H9 (cell line): ENCODE data around the gene CD46. TPM values are rescaled to one million over a fixed set of nuclear protein-coding genes. Genes with fewer than 3 reads are reported as not detected.

ENCODE experiments used
- DNase-seq: peaks from one replicate; pipeline ENCODE4 v3.0.0-alpha.2; 2017
- H2AFZ ChIP-seq: one replicate; pipeline ENCODE4 v1.6.1; 2013; ENCODE audit warnings: mild to moderate bottlenecking, low read length, control low read depth, moderate library complexity
- H2AK5ac ChIP-seq: 2 replicates; pipeline ENCODE4 v1.6.1; 2013; ENCODE audit warnings: low read length, control low read depth, mixed read lengths; ENCODE audit not compliant: insufficient read length
- H2BK120ac ChIP-seq: one replicate; pipeline ENCODE4 v1.6.1; 2013; ENCODE audit warnings: low read depth, mild to moderate bottlenecking, low read length, control low read depth, inconsistent platforms; ENCODE audit not compliant: poor library complexity, severe bottlenecking
- H2BK12ac ChIP-seq: 2 replicates; pipeline ENCODE4 v1.6.1; 2013; ENCODE audit warnings: low read length, control low read depth, mixed read lengths, low read depth; ENCODE audit not compliant: insufficient read length
- H2BK15ac ChIP-seq: 2 replicates; pipeline ENCODE4 v1.6.1; 2013; ENCODE audit warnings: low read depth, low read length, control low read depth
- H2BK20ac ChIP-seq: one replicate; pipeline ENCODE4 v1.6.1; 2013; ENCODE audit warnings: low read depth, mild to moderate bottlenecking, low read length, control low read depth, inconsistent platforms; ENCODE audit not compliant: poor library complexity, severe bottlenecking
- H2BK5ac ChIP-seq: 2 replicates; pipeline ENCODE4 v1.6.1; 2013; ENCODE audit warnings: low read length, control low read depth, mixed read lengths; ENCODE audit not compliant: insufficient read length
- H3K14ac ChIP-seq: 2 replicates; pipeline ENCODE4 v1.6.1; 2013; ENCODE audit warnings: low read length, control low read depth; ENCODE audit not compliant: insufficient read depth
- H3K18ac ChIP-seq: 2 replicates; pipeline ENCODE4 v1.6.1; 2013; ENCODE audit warnings: low read depth, mild to moderate bottlenecking, mixed read lengths, low read length, control low read depth; ENCODE audit not compliant: insufficient read length
- H3K23ac ChIP-seq: 2 replicates; pipeline ENCODE4 v1.6.1; 2013; ENCODE audit warnings: low read length, control low read depth, mixed read lengths, low read depth; ENCODE audit not compliant: insufficient read length
- H3K23me2 ChIP-seq: 2 replicates; pipeline ENCODE4 v1.6.1; 2013; ENCODE audit warnings: low read depth, mild to moderate bottlenecking, mixed read lengths, low read length, control low read depth; ENCODE audit not compliant: insufficient read length, poor library complexity, severe bottlenecking
- H3K27ac ChIP-seq: 2 replicates; pipeline ENCODE4 v1.5.1; 2013; ENCODE audit warnings: low read length, control low read depth, mixed read lengths, low read depth; ENCODE audit not compliant: insufficient read length
- H3K27me3 ChIP-seq: 2 replicates; pipeline ENCODE4 v1.6.1; 2013; ENCODE audit warnings: low read length, control low read depth, inconsistent platforms; ENCODE audit not compliant: insufficient read depth
- H3K4ac ChIP-seq: 2 replicates; pipeline ENCODE4 v1.6.1; 2013; ENCODE audit warnings: low read depth, mild to moderate bottlenecking, control low read depth, inconsistent platforms, low read length, moderate library complexity
- H3K4me1 ChIP-seq: 2 replicates; pipeline ENCODE4 v1.6.1; 2013; ENCODE audit warnings: low read length, control low read depth, inconsistent platforms; ENCODE audit not compliant: insufficient read depth
- H3K4me2 ChIP-seq: 2 replicates; pipeline ENCODE4 v1.6.1; 2013; ENCODE audit warnings: low read length, control low read depth, mixed read lengths; ENCODE audit not compliant: insufficient read length, insufficient read depth
- H3K56ac ChIP-seq: 2 replicates; pipeline ENCODE4 v1.6.1; 2013; ENCODE audit warnings: low read depth, mild to moderate bottlenecking, mixed read lengths, low read length, control low read depth; ENCODE audit not compliant: insufficient read length
- H3K79me1 ChIP-seq: 2 replicates; pipeline ENCODE4 v1.6.1; 2013; ENCODE audit warnings: low read depth, mild to moderate bottlenecking, moderate library complexity, low read length, control low read depth, inconsistent platforms; ENCODE audit not compliant: insufficient read depth, poor library complexity, severe bottlenecking
- H3K79me2 ChIP-seq: 2 replicates; pipeline ENCODE4 v1.6.1; 2013; ENCODE audit warnings: low read length, control low read depth, inconsistent platforms; ENCODE audit not compliant: insufficient read depth
- H3K9ac ChIP-seq: 2 replicates; pipeline ENCODE4 v1.6.1; 2013; ENCODE audit warnings: low read length, control low read depth, mixed read lengths; ENCODE audit not compliant: insufficient read length; ENCODE audit errors: extremely low read depth
- H3K9me3 ChIP-seq: one replicate; pipeline ENCODE4 v1.6.1; 2013; ENCODE audit warnings: low read depth, low read length, inconsistent platforms; ENCODE audit not compliant: control insufficient read depth
- H3T11ph ChIP-seq: one replicate; pipeline ENCODE4 v1.6.1; 2013; ENCODE audit warnings: mild to moderate bottlenecking, low read length, control low read depth, inconsistent platforms
- H4K20me1 ChIP-seq: one replicate; pipeline ENCODE4 v1.6.1; 2013; ENCODE audit not compliant: control insufficient read depth, insufficient read length, insufficient read depth
- H4K5ac ChIP-seq: 2 replicates; pipeline ENCODE4 v1.6.1; 2013; ENCODE audit warnings: low read depth, mild to moderate bottlenecking, mixed read lengths, low read length, control low read depth; ENCODE audit not compliant: insufficient read length
- H4K8ac ChIP-seq: replicated peaks from 2 replicates; pipeline ENCODE4 v1.6.1; 2013; ENCODE audit warnings: low read length, control low read depth, mixed read lengths, low read depth; ENCODE audit not compliant: insufficient read length
- H4K91ac ChIP-seq: 2 replicates; pipeline ENCODE4 v1.6.1; 2013; ENCODE audit warnings: low read depth, mild to moderate bottlenecking, moderate library complexity, mixed read lengths, low read length, control low read depth; ENCODE audit not compliant: insufficient read length
- H3K27ac Mint-ChIP-seq, 3 experiments: 2 replicates in 2 of 3; 3 replicates in 1 of 3; pipeline ENCODE4 v1.8.0; 2020 to 2021; ENCODE audit warnings: mixed read lengths in 3 of 3, mild to moderate bottlenecking in 1 of 3, moderate library complexity in 1 of 3
- H3K27me3 Mint-ChIP-seq: 2 replicates; pipeline ENCODE4 v1.8.0; 2021; ENCODE audit warnings: low read depth, mild to moderate bottlenecking, moderate library complexity, mixed read lengths
- H3K36me3 Mint-ChIP-seq, 3 experiments: 2 replicates in 2 of 3; 3 replicates in 1 of 3; pipeline ENCODE4 v1.8.0; 2020 to 2021; ENCODE audit warnings: low read depth in 3 of 3, mixed read lengths in 3 of 3; ENCODE audit not compliant: insufficient read depth in 1 of 3
- H3K4me1 Mint-ChIP-seq, 2 experiments: 2 replicates each; pipeline ENCODE4 v1.8.0; 2020; ENCODE audit warnings: mixed read lengths in 2 of 2
- H3K4me3 Mint-ChIP-seq, 2 experiments: 2 replicates in 1 of 2; 3 replicates in 1 of 2; pipeline ENCODE4 v1.8.0; 2020 to 2021; ENCODE audit warnings: mild to moderate bottlenecking in 2 of 2, mixed read lengths in 2 of 2, moderate library complexity in 1 of 2
- H3K9me3 Mint-ChIP-seq, 2 experiments: 2 replicates in 1 of 2; 3 replicates in 1 of 2; pipeline ENCODE4 v1.8.0; 2020; ENCODE audit warnings: mild to moderate bottlenecking in 2 of 2, mixed read lengths in 2 of 2, moderate library complexity in 1 of 2
- WGBS: extraction: QIAGEN DNeasy Blood & Tissue Kit; methylation state at CpG from one replicate; pipeline ENCODE4 v1.1.7; 2013; ENCODE audit warnings: missing lambda C conversion rate, low lambda C conversion rate, mixed read lengths; ENCODE audit not compliant: insufficient read length; ENCODE audit errors: extremely low coverage; 5-methylcytosine and 5-hydroxymethylcytosine counted together
- total RNA-seq: library from RNA; stranded (reverse); gene quantifications from 2 replicates; pipeline ENCODE4 v1.2.1, GENCODE V29; 2021
- TF ChIP-seq, protein P1 (sequence below): fragments of 200-600 bp; sonication (generic); conservative IDR thresholded peaks from 3 replicates; pipeline ENCODE4 v1.8.0; 2021; ENCODE audit warnings: antibody characterized with exemption, mild to moderate bottlenecking

CD46 gene
- total RNA-seq, 1 experiment from 2014 or later, result 89.2 TPM

DNA sequence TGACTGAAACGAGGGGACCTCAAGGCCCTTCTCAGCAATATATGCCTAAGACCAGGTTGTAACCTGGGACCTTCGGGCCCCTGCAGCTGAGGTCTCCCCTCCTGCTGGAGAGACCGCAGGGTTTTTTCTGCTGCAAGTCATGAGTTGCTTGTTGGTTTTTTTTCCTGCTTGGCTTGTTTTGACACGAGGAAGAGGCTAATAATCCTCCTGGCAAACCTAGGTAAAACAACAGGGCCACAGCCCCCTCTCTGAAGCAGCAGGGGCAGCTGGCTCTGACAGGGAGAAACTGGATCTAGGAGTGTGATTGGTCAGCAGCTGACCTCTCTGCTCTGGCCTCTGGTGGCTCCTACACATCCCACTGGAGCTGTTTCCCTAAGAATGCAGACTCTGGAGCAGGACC is 90.0 kb downstream of the CD46 start:
- Histone ChIP-seq H2BK120ac (no peak overlapping the region), H2AK5ac (no peak overlapping the region), H3K23ac (no peak overlapping the region), H3K9ac (no peak overlapping the region), H3K23me2 (peaks cover 2% of the 10 kb centered on the region), H4K5ac (no peak overlapping the region), H3K18ac (no peak overlapping the region), H4K91ac (no peak overlapping the region), H2BK15ac (no peak overlapping the region), H3K4me2 (no peak overlapping the region), H3K27me3 (no peaks in the 10 kb centered on the region), H3K56ac (no peak overlapping the region), H4K20me1 (no peaks in the 10 kb centered on the region), H2BK20ac (no peak overlapping the region), H3K27ac (no peak overlapping the region), H3K9me3 (no peaks in the 10 kb centered on the region), H3K79me1 (no peaks in the 10 kb centered on the region), H3K14ac (no peak overlapping the region), H4K8ac (no peak overlapping the region), H3K79me2 (no peaks in the 10 kb centered on the region), H3K4me1 (no peaks in the 10 kb centered on the region), H2AFZ (no peak overlapping the region), H2BK5ac (no peak overlapping the region), H2BK12ac (no peak overlapping the region), H3T11ph (no peak overlapping the region), H3K4ac (no peak overlapping the region)
- Mint-ChIP-seq H3K27me3 (no peaks in the 10 kb centered on the region), H3K9me3 (no peaks in the 10 kb centered on the region), H3K36me3 (no peaks in the 10 kb centered on the region), H3K4me3 (no peak overlapping the region), H3K27ac (no peak overlapping the region), H3K4me1 (peaks cover 5 to 8% of the 10 kb centered on the region in 2 experiments; a peak in 3 of 4 replicates)
- TF ChIP-seq, protein P1, sequence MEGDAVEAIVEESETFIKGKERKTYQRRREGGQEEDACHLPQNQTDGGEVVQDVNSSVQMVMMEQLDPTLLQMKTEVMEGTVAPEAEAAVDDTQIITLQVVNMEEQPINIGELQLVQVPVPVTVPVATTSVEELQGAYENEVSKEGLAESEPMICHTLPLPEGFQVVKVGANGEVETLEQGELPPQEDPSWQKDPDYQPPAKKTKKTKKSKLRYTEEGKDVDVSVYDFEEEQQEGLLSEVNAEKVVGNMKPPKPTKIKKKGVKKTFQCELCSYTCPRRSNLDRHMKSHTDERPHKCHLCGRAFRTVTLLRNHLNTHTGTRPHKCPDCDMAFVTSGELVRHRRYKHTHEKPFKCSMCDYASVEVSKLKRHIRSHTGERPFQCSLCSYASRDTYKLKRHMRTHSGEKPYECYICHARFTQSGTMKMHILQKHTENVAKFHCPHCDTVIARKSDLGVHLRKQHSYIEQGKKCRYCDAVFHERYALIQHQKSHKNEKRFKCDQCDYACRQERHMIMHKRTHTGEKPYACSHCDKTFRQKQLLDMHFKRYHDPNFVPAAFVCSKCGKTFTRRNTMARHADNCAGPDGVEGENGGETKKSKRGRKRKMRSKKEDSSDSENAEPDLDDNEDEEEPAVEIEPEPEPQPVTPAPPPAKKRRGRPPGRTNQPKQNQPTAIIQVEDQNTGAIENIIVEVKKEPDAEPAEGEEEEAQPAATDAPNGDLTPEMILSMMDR, result no peak
- WGBS, result no CpG with 5 or more reads among the region's 4 CpGs
- DNase-seq, result no peak
